Neural crest cell (in vitro differentiated cells): ENCODE results near the gene MIPOL1. TPM values are rescaled to one million over a fixed set of nuclear protein-coding genes. Genes with fewer than 3 reads are reported as not detected.

Experiments
- DNase-seq: peaks from one replicate; pipeline ENCODE4 v3.0.0; 2021; ENCODE audit warnings: low read depth, mixed read lengths, low spot score
- H3K27ac Mint-ChIP-seq: one replicate; pipeline ENCODE4 v1.8.0; 2021; ENCODE audit warnings: mild to moderate bottlenecking, mixed read lengths; ENCODE audit not compliant: unreplicated experiment
- H3K27me3 Mint-ChIP-seq: 2 replicates; pipeline ENCODE4 v1.8.0; 2021; ENCODE audit warnings: low read depth, mild to moderate bottlenecking, mixed read lengths
- H3K36me3 Mint-ChIP-seq: 2 replicates; pipeline ENCODE4 v1.8.0; 2021; ENCODE audit warnings: low read depth, mild to moderate bottlenecking, mixed read lengths
- H3K4me1 Mint-ChIP-seq: 2 replicates; pipeline ENCODE4 v1.8.0; 2021; ENCODE audit warnings: mixed read lengths
- H3K4me3 Mint-ChIP-seq: one replicate; pipeline ENCODE4 v1.8.0; 2021; ENCODE audit warnings: mild to moderate bottlenecking, mixed read lengths
- H3K9me3 Mint-ChIP-seq: 2 replicates; pipeline ENCODE4 v1.8.0; 2021; ENCODE audit warnings: mixed read lengths
- CTCF ChIP-seq: fragments of 200-600 bp; sonication (generic); conservative IDR thresholded peaks from 2 replicates; pipeline ENCODE4 v1.5.0; 2021; ENCODE audit warnings: antibody characterized with exemption, mild to moderate bottlenecking
- total RNA-seq: library from RNA; stranded (reverse); gene quantifications from 2 replicates; pipeline ENCODE4 v1.2.1, GENCODE V29; 2021

Gene MIPOL1
- total RNA-seq, 1 donor from 2014 or later: 16.6 TPM

- DNase-seq: no peak
- Mint-ChIP-seq H3K9me3 (peaks cover 18% of the 10 kb centered on the region), H3K4me1 (no peaks in the 10 kb centered on the region), H3K4me3 (no peak overlapping the region), H3K36me3 (peaks cover 16% of the 10 kb centered on the region), H3K27ac (no peak overlapping the region), H3K27me3 (no peaks in the 10 kb centered on the region)
- TF ChIP-seq CTCF: no peak
Measured at GRCh38 chr14:37466623-37467088, 268.9 kb downstream of the MIPOL1 start.

- no peak for TF ChIP-seq CTCF
- Mint-ChIP-seq H3K27me3 (no peaks in the 10 kb centered on the region), H3K9me3 (peaks cover 5% of the 10 kb centered on the region), H3K4me3 (no peak overlapping the region), H3K27ac (no peak overlapping the region), H3K4me1 (no peaks in the 10 kb centered on the region), H3K36me3 (peaks cover 5% of the 10 kb centered on the region)
- DNase-seq: no peak
Measured at GRCh38 chr14:37469650-37470049, 271.9 kb downstream of the MIPOL1 start.

- H3K27me3 Mint-ChIP-seq: no peaks in the 10 kb centered on the region
Measured at GRCh38 chr14:37470251-37470650, 272.5 kb downstream of the MIPOL1 start.

GRCh38 chr14:37472906-37473305, 275.2 kb downstream of the MIPOL1 start:
- no peak for DNase-seq
- Mint-ChIP-seq H3K36me3 (peaks cover 18% of the 10 kb centered on the region), H3K27me3 (no peaks in the 10 kb centered on the region), H3K4me3 (no peak overlapping the region), H3K4me1 (no peaks in the 10 kb centered on the region), H3K9me3 (peaks cover 13% of the 10 kb centered on the region), H3K27ac (no peak overlapping the region)
- TF ChIP-seq CTCF: no peak

More at GRCh38 chr14:37470251-37470650, 272.5 kb downstream of the MIPOL1 start:
- H3K4me1 Mint-ChIP-seq: no peaks in the 10 kb centered on the region
- H3K27ac Mint-ChIP-seq: no peak overlapping the region
- H3K9me3 Mint-ChIP-seq: peaks cover 6% of the 10 kb centered on the region
- peaks cover 7% of the 10 kb centered on the region for H3K36me3 Mint-ChIP-seq
- no peak for DNase-seq
- no peak overlapping the region for H3K4me3 Mint-ChIP-seq
- TF ChIP-seq CTCF: no peak

DNA sequence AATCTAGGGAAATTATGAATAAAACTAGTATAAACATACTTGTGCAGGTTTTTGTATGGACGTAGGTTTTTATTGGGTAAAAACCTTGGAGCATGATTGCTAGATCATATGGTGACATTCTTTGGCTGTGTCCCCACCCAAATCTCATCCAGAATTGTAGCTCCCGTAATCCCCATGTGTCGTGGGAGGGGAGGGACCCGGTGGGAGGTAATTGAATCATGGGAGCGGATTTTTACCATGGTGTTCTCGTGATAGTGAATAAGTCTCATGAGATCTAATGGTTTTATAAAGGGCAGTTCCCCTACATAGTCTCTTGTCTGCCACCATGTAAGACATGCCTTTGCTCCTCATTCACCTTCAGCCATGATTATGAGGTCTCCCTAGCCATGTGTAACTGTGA, 276.5 kb downstream of the MIPOL1 start:
- DNase-seq: no peak
- H3K27ac Mint-ChIP-seq: no peak overlapping the region
- no peaks in the 10 kb centered on the region for H3K4me1 Mint-ChIP-seq
- peaks cover 17% of the 10 kb centered on the region for H3K36me3 Mint-ChIP-seq
- H3K9me3 Mint-ChIP-seq: peaks cover 10% of the 10 kb centered on the region
- H3K27me3 Mint-ChIP-seq: no peaks in the 10 kb centered on the region
- no peak overlapping the region for H3K4me3 Mint-ChIP-seq
- no peak for TF ChIP-seq CTCF
